H1 (cell line): Measurements from ENCODE around the gene RHOBTB3. TPM values are rescaled to one million over a fixed set of nuclear protein-coding genes. Genes with fewer than 3 reads are reported as not detected.

Experiments used
- CTCF ChIA-PET: fragments of 300-600 bp; sonication (Branson Sonifier 250); formaldehyde crosslinking; loops from one replicate; lab custom pipeline; 2021; ENCODE audit not compliant: partially characterized antibody; lab: Charles Lee
- POLR2A ChIA-PET: fragments of 300-600 bp; sonication (Branson Sonifier 250); formaldehyde crosslinking; loops from one replicate; lab custom pipeline; 2021; ENCODE audit warnings: inconsistent platforms; ENCODE audit not compliant: partially characterized antibody; lab: Charles Lee
- DNase-seq, 2 experiments: peaks; one replicate each; pipeline versions ENCODE4 v3.0.0 to v3.0.0-alpha.2; 2010 to 2022; ENCODE audit warnings: low spot score in 2 of 2, low read depth in 1 of 2, mixed read lengths in 1 of 2
- FAIRE-seq: peaks from 2 replicates; lab custom pipeline; 2011; peaks lifted over from hg19 to GRCh38; lab: Jason Lieb, UNC
- H2AFZ ChIP-seq: 2 replicates; pipeline ENCODE4 v1.8.1; 2012; ENCODE audit warnings: low read length, inconsistent platforms
- H2AK5ac ChIP-seq: 2 replicates; pipeline ENCODE4 v1.6.1; 2013; ENCODE audit warnings: low read depth, low read length
- H2BK120ac ChIP-seq: replicated peaks from 2 replicates; pipeline ENCODE3; 2013; ENCODE audit warnings: low read depth, low read length, inconsistent platforms
- H2BK12ac ChIP-seq: 2 replicates; pipeline ENCODE4 v1.6.1; 2013; ENCODE audit warnings: low read depth, low read length
- H2BK15ac ChIP-seq: 2 replicates; pipeline ENCODE4 v1.6.1; 2013; ENCODE audit warnings: low read length
- H2BK20ac ChIP-seq: 2 replicates; pipeline ENCODE4 v1.6.1; 2013; ENCODE audit warnings: low read length
- H2BK5ac ChIP-seq: 2 replicates; pipeline ENCODE4 v1.6.1; 2013; ENCODE audit warnings: low read depth, low read length
- H3K14ac ChIP-seq: 2 replicates; pipeline ENCODE4 v1.6.1; 2013; ENCODE audit warnings: inconsistent platforms; ENCODE audit not compliant: insufficient read length
- H3K18ac ChIP-seq: 2 replicates; pipeline ENCODE4 v1.6.1; 2013; ENCODE audit warnings: low read length; ENCODE audit errors: extremely low read depth
- H3K23ac ChIP-seq: 2 replicates; pipeline ENCODE4 v1.6.1; 2013; ENCODE audit warnings: inconsistent platforms; ENCODE audit not compliant: insufficient read length
- H3K23me2 ChIP-seq: 2 replicates; pipeline ENCODE4 v1.6.1; 2013; ENCODE audit warnings: low read depth, low read length
- H3K27ac ChIP-seq: 2 replicates; pipeline ENCODE4 v1.6.1; 2011; ENCODE audit warnings: low read depth, low read length, inconsistent platforms
- H3K27me3 ChIP-seq, 4 experiments: replicated peaks in 1 of 4; 1 replicate in 1 of 4; 2 replicates in 3 of 4; pipeline versions ENCODE4 v1.6.1 to v1.8.1; 2011 to 2013; ENCODE audit warnings: low read length in 3 of 4, mild to moderate bottlenecking in 3 of 4, inconsistent platforms in 2 of 4, mixed read lengths in 2 of 4, moderate library complexity in 1 of 4; ENCODE audit not compliant: control insufficient read depth in 3 of 4, insufficient read depth in 3 of 4; ENCODE audit errors: extremely low read depth in 1 of 4
- H3K36me3 ChIP-seq, 4 experiments: 2 replicates each; pipeline versions ENCODE4 v1.6.1 to v1.8.1; 2011 to 2013; ENCODE audit warnings: mild to moderate bottlenecking in 4 of 4, low read length in 3 of 4, moderate library complexity in 2 of 4, control low read depth in 1 of 4, inconsistent platforms in 1 of 4; ENCODE audit not compliant: insufficient read depth in 4 of 4, control insufficient read depth in 2 of 4
- H3K4ac ChIP-seq: replicated peaks from 2 replicates; pipeline ENCODE3; 2013; ENCODE audit warnings: low read length, low read depth, mixed read lengths, inconsistent platforms; ENCODE audit not compliant: insufficient read length
- H3K4me1 ChIP-seq, 4 experiments: replicated peaks in 1 of 4; 1 replicate in 1 of 4; 2 replicates in 3 of 4; pipeline versions ENCODE4 v1.6.1 to v1.8.1; 2011 to 2013; ENCODE audit warnings: low read length in 3 of 4, inconsistent platforms in 2 of 4, mixed read lengths in 1 of 4; ENCODE audit not compliant: insufficient read depth in 4 of 4, control insufficient read depth in 3 of 4
- H3K4me2 ChIP-seq, 2 experiments: 2 replicates each; pipeline versions ENCODE4 v1.6.1 to v1.8.1; 2011 to 2013; ENCODE audit warnings: low read depth in 2 of 2, low read length in 2 of 2, control low read depth in 1 of 2, inconsistent platforms in 1 of 2, mild to moderate bottlenecking in 1 of 2; ENCODE audit not compliant: insufficient read depth in 1 of 2
- H3K4me3 ChIP-seq, 4 experiments: fragments of 200-600, 300-600 bp in 1 of 4; sonication (generic), shearing (Covaris generic), sonication (Bioruptor Twin) in 1 of 4; 2 replicates each; pipeline versions ENCODE4 v1.5.1 to v1.8.1; 2011 to 2016; ENCODE audit warnings: low read length in 4 of 4, low read depth in 3 of 4, control low read depth in 2 of 4, inconsistent platforms in 2 of 4, mild to moderate bottlenecking in 2 of 4, mixed read lengths in 1 of 4, moderate library complexity in 1 of 4; ENCODE audit not compliant: insufficient read depth in 2 of 4; ENCODE audit errors: extremely low read depth in 1 of 4
- H3K56ac ChIP-seq: replicated peaks from 2 replicates; pipeline ENCODE3; 2013; ENCODE audit warnings: low read depth, mild to moderate bottlenecking, mixed read lengths, low read length, inconsistent platforms; ENCODE audit not compliant: insufficient read length
- H3K79me1 ChIP-seq: 2 replicates; pipeline ENCODE4 v1.6.1; 2013; ENCODE audit warnings: low read depth, low read length, control low read depth
- H3K79me2 ChIP-seq, 2 experiments: 2 replicates each; pipeline versions ENCODE4 v1.6.1 to v1.8.1; 2012 to 2013; ENCODE audit warnings: low read length in 2 of 2, mild to moderate bottlenecking in 2 of 2, inconsistent platforms in 1 of 2; ENCODE audit not compliant: insufficient read depth in 2 of 2, control insufficient read depth in 1 of 2
- H3K9ac ChIP-seq, 4 experiments: replicated peaks in 1 of 4; 1 replicate in 1 of 4; 2 replicates in 3 of 4; pipeline versions ENCODE4 v1.6.1 to v1.8.1; 2011 to 2013; ENCODE audit warnings: low read depth in 3 of 4, low read length in 3 of 4, control low read depth in 2 of 4, mild to moderate bottlenecking in 2 of 4, moderate library complexity in 2 of 4, inconsistent platforms in 1 of 4; ENCODE audit errors: extremely low read depth in 1 of 4
- H3K9me3 ChIP-seq, 2 experiments: 2 replicates each; pipeline versions ENCODE4 v1.6.1 to v1.8.1; 2012 to 2013; ENCODE audit warnings: mild to moderate bottlenecking in 2 of 2, moderate library complexity in 2 of 2, control low read depth in 1 of 2, inconsistent platforms in 1 of 2, low read depth in 1 of 2, low read length in 1 of 2, mixed read lengths in 1 of 2; ENCODE audit not compliant: insufficient read depth in 2 of 2
- H4K20me1 ChIP-seq, 2 experiments: replicated peaks in 1 of 2; 2 replicates each; pipeline versions ENCODE3 to v1.8.1; 2011 to 2013; ENCODE audit warnings: inconsistent platforms in 2 of 2, low read length in 2 of 2, mild to moderate bottlenecking in 1 of 2; ENCODE audit not compliant: insufficient read depth in 2 of 2, control insufficient read depth in 1 of 2
- H4K5ac ChIP-seq: 2 replicates; pipeline ENCODE4 v1.6.1; 2013; ENCODE audit warnings: low read length, low read depth, mixed read lengths, inconsistent platforms; ENCODE audit not compliant: insufficient read length
- H4K8ac ChIP-seq: 2 replicates; pipeline ENCODE4 v1.8.0; 2013; ENCODE audit warnings: mild to moderate bottlenecking, moderate library complexity, low read length, inconsistent platforms; ENCODE audit not compliant: insufficient read depth; ENCODE audit errors: extremely low read depth
- H4K91ac ChIP-seq: replicated peaks from 2 replicates; pipeline ENCODE3; 2013; ENCODE audit warnings: low read length, mixed read lengths, inconsistent platforms; ENCODE audit not compliant: insufficient read length
- CBX5 ChIP-seq: fragments of 300-800, 300-1000 bp; sonication (generic); IDR thresholded peaks from 2 replicates; pipeline ENCODE4 v1.7.1; 2016; ENCODE audit warnings: antibody characterized with exemption, low read length, low read depth
- CHD2 ChIP-seq: IDR thresholded peaks from 2 replicates; pipeline ENCODE4 v1.6.1; 2012; ENCODE audit warnings: low read length, improper control_type of control experiment
- EGR1 ChIP-seq: IDR thresholded peaks from 2 replicates; pipeline ENCODE4 v1.6.1; 2011; ENCODE audit warnings: low read depth, low read length, borderline replicate concordance
- SIRT6 ChIP-seq: IDR thresholded peaks from one replicate; pipeline ENCODE4 v1.7.1; 2012; ENCODE audit warnings: low read length, inconsistent platforms
- WGBS, 2 experiments: shearing (Covaris generic) in 1 of 2; methylation state at CpG; one replicate each; pipeline versions ENCODE4 v1.1.6 to v1.1.7; 2013 to 2015; ENCODE audit warnings: low lambda C conversion rate in 2 of 2, mixed read lengths in 2 of 2, inconsistent platforms in 1 of 2, low coverage in 1 of 2, missing lambda C conversion rate in 1 of 2; ENCODE audit not compliant: insufficient replicate concordance in 2 of 2, insufficient coverage in 1 of 2, insufficient read length in 1 of 2; ENCODE audit errors: extremely low coverage in 1 of 2, missing lambda C conversion rate in 1 of 2; 5-methylcytosine and 5-hydroxymethylcytosine counted together
- polyA plus RNA-seq, 7 experiments: library from polyadenylated mRNA; depleted of rRNA in 3 of 7; stranded (reverse) in 5 of 7; unstranded in 2 of 7; fragments of >200 nt in 5 of 7; fragments of 200-250 nt in 2 of 7; gene quantifications; 1 replicate in 5 of 7; 2 replicates in 1 of 7; 4 replicates in 1 of 7; pipeline versions ENCODE4 v1.2.1 to v1.2.3, GENCODE V29; 2011 to 2013; ENCODE audit warnings: missing spikeins in 2 of 7, mixed read lengths in 2 of 7
- total RNA-seq: library from RNA; stranded (reverse); fragmentation: NEBNext Ultra II Directional; extraction: Animal tissue kit (Norgen Biotek cat#: 25700); gene quantifications from 2 replicates; pipeline ENCODE4 v1.2.1, GENCODE V29; 2021

Gene RHOBTB3
- total and polyA plus RNA-seq, 2 of the 8 experiments (the other 6 are each of a cell fraction or from before 2014, with no cell fraction given) = 8.2 to 17.5 TPM

DNA sequence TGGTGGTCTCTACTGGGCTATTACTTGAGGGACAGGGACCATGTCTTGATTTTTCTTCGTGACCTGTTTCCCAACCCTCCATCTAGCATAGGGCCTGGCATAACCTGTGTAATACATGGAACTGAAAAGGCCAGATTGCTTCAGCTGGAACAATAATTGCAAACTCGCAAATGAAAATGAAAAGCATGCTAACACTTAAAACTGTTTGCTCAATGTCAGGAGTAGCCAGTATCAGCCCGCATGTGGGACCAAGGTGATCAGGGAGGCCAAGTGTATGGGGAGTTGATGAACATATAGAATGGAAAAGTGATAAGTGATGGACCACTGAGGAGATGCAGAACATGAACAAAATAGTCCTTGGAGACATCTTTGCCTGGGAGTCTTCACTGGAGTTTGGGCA is 66.2 kb downstream of the RHOBTB3 start:
- Histone ChIP-seq H4K91ac (no peak overlapping the region), H3K9ac (no peak overlapping the region), H4K8ac (no peak overlapping the region), H3K18ac (no peak overlapping the region), H4K5ac (no peak overlapping the region), H2AK5ac (no peak overlapping the region), H2BK15ac (no peak overlapping the region), H3K56ac (no peak overlapping the region), H3K4ac (no peak overlapping the region), H3K23me2 (no peaks in the 10 kb centered on the region), H3K9me3 (no peaks in the 10 kb centered on the region), H2BK12ac (no peak overlapping the region), H3K36me3 (no peaks in the 10 kb centered on the region), H4K20me1 (no peaks in the 10 kb centered on the region), H3K79me2 (no peaks in the 10 kb centered on the region), H2BK120ac (no peak overlapping the region), H3K4me1 (no peaks in the 10 kb centered on the region), H3K23ac (no peak overlapping the region), H2AFZ (no peak overlapping the region), H3K27ac (no peak overlapping the region), H3K14ac (no peak overlapping the region), H3K27me3 (no peaks in the 10 kb centered on the region), H3K4me3 (no peak overlapping the region), H2BK20ac (no peak overlapping the region), H2BK5ac (no peak overlapping the region), H3K4me2 (no peak overlapping the region), H3K79me1 (no peaks in the 10 kb centered on the region)
- no peak for DNase-seq
- 85% methylated on average over 3 of the region's 3 CpGs; no CpG with 5 or more reads in 1 of the 2 experiments for WGBS, 2 experiments
- no peak for FAIRE-seq
- ChIA-PET POLR2A (no interaction called here), CTCF (interaction anchor here (0.7 to 1.4 kb wide), 2 partner anchors 13 to 52 kb away, joined by 3 to 5 read pairs; no protein-coding TSS in a partner anchor)
- TF ChIP-seq EGR1 (no peak), SIRT6 (no peak), CBX5 (no peak), CHD2 (no peak)
